Panc1 (cell line): ENCODE measurements around the gene MGA.

Experiments
- POLR2AphosphoS5 ChIP-seq: IDR thresholded peaks from 2 replicates; pipeline ENCODE4 v1.6.1; 2012; ENCODE audit warnings: mild to moderate bottlenecking, low read depth, low read length, moderate library complexity
- SIN3A ChIP-seq: IDR thresholded peaks from 2 replicates; pipeline ENCODE4 v1.6.1; 2012; ENCODE audit warnings: low read depth, mild to moderate bottlenecking, low read length, moderate library complexity, borderline replicate concordance; ENCODE audit not compliant: insufficient read depth
- TF ChIP-seq, protein P1 (sequence below): fragments of 450-650 bp; IDR thresholded peaks from 2 replicates; pipeline ENCODE4 v1.5.1; 2017; ENCODE audit warnings: mild to moderate bottlenecking
- TF ChIP-seq, protein P2 (sequence below), 2 experiments: IDR thresholded peaks; 2 replicates each; pipeline ENCODE4 v1.6.1; 2011 to 2012; ENCODE audit warnings: low read depth in 2 of 2, control low read depth in 1 of 2, low read length in 1 of 2, mild to moderate bottlenecking in 1 of 2, moderate library complexity in 1 of 2; ENCODE audit not compliant: insufficient read depth in 1 of 2

DNA sequence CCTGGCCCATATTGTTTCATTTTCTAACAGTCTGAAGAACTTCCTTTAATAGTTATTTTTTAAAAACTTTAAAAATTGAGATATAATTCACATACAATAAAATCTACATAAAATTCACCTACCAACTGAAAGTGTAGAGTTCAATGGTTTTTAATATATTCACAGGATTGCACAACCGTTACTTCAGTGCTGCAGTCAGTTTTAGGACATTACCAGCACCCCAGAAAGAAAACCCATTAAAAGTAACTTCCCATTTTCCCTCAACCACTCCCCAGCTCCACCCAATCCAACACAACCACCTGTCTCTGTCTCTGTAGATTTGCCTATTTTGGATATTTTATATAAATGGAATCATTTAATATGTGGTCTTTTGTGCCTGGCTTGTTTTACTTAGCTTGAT lies 29.6 kb downstream of the MGA start:
- TF ChIP-seq, protein P1, sequence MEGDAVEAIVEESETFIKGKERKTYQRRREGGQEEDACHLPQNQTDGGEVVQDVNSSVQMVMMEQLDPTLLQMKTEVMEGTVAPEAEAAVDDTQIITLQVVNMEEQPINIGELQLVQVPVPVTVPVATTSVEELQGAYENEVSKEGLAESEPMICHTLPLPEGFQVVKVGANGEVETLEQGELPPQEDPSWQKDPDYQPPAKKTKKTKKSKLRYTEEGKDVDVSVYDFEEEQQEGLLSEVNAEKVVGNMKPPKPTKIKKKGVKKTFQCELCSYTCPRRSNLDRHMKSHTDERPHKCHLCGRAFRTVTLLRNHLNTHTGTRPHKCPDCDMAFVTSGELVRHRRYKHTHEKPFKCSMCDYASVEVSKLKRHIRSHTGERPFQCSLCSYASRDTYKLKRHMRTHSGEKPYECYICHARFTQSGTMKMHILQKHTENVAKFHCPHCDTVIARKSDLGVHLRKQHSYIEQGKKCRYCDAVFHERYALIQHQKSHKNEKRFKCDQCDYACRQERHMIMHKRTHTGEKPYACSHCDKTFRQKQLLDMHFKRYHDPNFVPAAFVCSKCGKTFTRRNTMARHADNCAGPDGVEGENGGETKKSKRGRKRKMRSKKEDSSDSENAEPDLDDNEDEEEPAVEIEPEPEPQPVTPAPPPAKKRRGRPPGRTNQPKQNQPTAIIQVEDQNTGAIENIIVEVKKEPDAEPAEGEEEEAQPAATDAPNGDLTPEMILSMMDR: no peak
- TF ChIP-seq, protein P2, sequence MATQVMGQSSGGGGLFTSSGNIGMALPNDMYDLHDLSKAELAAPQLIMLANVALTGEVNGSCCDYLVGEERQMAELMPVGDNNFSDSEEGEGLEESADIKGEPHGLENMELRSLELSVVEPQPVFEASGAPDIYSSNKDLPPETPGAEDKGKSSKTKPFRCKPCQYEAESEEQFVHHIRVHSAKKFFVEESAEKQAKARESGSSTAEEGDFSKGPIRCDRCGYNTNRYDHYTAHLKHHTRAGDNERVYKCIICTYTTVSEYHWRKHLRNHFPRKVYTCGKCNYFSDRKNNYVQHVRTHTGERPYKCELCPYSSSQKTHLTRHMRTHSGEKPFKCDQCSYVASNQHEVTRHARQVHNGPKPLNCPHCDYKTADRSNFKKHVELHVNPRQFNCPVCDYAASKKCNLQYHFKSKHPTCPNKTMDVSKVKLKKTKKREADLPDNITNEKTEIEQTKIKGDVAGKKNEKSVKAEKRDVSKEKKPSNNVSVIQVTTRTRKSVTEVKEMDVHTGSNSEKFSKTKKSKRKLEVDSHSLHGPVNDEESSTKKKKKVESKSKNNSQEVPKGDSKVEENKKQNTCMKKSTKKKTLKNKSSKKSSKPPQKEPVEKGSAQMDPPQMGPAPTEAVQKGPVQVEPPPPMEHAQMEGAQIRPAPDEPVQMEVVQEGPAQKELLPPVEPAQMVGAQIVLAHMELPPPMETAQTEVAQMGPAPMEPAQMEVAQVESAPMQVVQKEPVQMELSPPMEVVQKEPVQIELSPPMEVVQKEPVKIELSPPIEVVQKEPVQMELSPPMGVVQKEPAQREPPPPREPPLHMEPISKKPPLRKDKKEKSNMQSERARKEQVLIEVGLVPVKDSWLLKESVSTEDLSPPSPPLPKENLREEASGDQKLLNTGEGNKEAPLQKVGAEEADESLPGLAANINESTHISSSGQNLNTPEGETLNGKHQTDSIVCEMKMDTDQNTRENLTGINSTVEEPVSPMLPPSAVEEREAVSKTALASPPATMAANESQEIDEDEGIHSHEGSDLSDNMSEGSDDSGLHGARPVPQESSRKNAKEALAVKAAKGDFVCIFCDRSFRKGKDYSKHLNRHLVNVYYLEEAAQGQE (IDR thresholded peaks at IDR 0.05; ENCODE audit: insufficient read depth in 1 of 2, low read depth in 2 of 2, low read length in 1 of 2): no peak
- no peak for TF ChIP-seq POLR2AphosphoS5
- TF ChIP-seq SIN3A: no peak
